PFSK-1 (cell line): ENCODE data around the gene FYN.

Source experiments
- POLR2AphosphoS5 ChIP-seq: IDR thresholded peaks from 2 replicates; pipeline ENCODE4 v1.6.1; 2012; ENCODE audit warnings: low read depth, mild to moderate bottlenecking, control low read depth, low read length, moderate library complexity
- TF ChIP-seq, protein P1 (sequence below), 2 experiments: IDR thresholded peaks; 2 replicates each; pipeline versions ENCODE4 v1.6.1 to v1.8.0; 2011 to 2012; ENCODE audit warnings: low read depth in 2 of 2, low read length in 2 of 2, control low read depth in 1 of 2, inconsistent platforms in 1 of 2, mild to moderate bottlenecking in 1 of 2, moderate library complexity in 1 of 2; ENCODE audit not compliant: insufficient read depth in 1 of 2

DNA sequence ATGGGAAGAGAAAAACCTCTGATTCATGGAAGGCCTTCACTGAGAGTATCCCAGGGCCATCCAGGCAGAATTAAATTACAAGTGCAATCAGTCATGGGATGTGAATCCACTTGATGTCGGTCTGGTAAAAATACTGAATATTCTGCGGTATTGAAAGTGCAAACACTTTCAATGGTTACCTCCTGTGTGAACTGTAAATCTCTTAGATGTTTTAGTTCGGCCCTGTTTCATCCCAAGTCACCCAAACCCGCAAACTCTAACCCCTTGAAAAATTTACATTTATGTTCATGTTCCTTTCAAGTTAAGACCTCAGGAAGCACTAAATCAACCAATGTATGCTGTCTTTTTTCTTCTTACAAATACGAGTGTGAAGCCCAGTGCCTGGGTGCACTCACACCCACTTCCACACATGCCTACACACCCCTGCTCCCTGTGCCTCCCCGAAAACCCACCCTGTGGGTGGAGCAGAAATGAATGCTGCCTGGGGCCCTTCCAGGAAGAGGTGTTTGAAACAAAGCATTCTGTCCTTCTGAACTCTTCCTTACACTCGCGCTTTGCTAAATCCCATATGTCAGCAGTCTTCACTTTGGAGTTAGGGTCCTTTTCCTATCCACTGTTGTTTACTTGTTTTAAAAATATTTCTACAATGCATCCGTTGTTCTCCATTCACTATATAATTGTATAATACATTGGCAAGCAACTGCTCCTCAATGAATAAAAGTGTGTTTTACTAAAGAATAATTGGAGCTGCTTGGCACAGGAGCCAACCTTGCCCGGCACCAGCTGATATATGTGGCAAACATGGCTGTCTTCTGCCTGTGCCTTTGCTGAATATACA lies 62.7 kb downstream of the FYN start:
- no peak for TF ChIP-seq POLR2AphosphoS5
- TF ChIP-seq, protein P1, sequence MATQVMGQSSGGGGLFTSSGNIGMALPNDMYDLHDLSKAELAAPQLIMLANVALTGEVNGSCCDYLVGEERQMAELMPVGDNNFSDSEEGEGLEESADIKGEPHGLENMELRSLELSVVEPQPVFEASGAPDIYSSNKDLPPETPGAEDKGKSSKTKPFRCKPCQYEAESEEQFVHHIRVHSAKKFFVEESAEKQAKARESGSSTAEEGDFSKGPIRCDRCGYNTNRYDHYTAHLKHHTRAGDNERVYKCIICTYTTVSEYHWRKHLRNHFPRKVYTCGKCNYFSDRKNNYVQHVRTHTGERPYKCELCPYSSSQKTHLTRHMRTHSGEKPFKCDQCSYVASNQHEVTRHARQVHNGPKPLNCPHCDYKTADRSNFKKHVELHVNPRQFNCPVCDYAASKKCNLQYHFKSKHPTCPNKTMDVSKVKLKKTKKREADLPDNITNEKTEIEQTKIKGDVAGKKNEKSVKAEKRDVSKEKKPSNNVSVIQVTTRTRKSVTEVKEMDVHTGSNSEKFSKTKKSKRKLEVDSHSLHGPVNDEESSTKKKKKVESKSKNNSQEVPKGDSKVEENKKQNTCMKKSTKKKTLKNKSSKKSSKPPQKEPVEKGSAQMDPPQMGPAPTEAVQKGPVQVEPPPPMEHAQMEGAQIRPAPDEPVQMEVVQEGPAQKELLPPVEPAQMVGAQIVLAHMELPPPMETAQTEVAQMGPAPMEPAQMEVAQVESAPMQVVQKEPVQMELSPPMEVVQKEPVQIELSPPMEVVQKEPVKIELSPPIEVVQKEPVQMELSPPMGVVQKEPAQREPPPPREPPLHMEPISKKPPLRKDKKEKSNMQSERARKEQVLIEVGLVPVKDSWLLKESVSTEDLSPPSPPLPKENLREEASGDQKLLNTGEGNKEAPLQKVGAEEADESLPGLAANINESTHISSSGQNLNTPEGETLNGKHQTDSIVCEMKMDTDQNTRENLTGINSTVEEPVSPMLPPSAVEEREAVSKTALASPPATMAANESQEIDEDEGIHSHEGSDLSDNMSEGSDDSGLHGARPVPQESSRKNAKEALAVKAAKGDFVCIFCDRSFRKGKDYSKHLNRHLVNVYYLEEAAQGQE (IDR thresholded peaks at IDR 0.05; ENCODE audit: insufficient read depth in 1 of 2, low read depth in 2 of 2, low read length in 2 of 2): no peak
